HL-60 (cell line): Measurements from ENCODE around the gene TMEM120B.

Experiments
- POLR2AphosphoS5 ChIP-seq: IDR thresholded peaks from 2 replicates; pipeline ENCODE4 v1.6.1; 2012; ENCODE audit warnings: low read depth
- SPI1 ChIP-seq: IDR thresholded peaks from 2 replicates; pipeline ENCODE4 v1.6.1; 2012; ENCODE audit warnings: low read depth, mild to moderate bottlenecking, borderline replicate concordance
- TF ChIP-seq, protein P1 (sequence below): IDR thresholded peaks from 2 replicates; pipeline ENCODE4 v1.6.1; 2012; ENCODE audit warnings: low read depth; ENCODE audit not compliant: insufficient replicate concordance
- TF ChIP-seq, protein P2 (sequence below): IDR thresholded peaks from one replicate; pipeline ENCODE4 v1.5.1; 2011; ENCODE audit warnings: low read length, control low read depth, inconsistent platforms; ENCODE audit not compliant: insufficient read depth

- TF ChIP-seq, protein P1, sequence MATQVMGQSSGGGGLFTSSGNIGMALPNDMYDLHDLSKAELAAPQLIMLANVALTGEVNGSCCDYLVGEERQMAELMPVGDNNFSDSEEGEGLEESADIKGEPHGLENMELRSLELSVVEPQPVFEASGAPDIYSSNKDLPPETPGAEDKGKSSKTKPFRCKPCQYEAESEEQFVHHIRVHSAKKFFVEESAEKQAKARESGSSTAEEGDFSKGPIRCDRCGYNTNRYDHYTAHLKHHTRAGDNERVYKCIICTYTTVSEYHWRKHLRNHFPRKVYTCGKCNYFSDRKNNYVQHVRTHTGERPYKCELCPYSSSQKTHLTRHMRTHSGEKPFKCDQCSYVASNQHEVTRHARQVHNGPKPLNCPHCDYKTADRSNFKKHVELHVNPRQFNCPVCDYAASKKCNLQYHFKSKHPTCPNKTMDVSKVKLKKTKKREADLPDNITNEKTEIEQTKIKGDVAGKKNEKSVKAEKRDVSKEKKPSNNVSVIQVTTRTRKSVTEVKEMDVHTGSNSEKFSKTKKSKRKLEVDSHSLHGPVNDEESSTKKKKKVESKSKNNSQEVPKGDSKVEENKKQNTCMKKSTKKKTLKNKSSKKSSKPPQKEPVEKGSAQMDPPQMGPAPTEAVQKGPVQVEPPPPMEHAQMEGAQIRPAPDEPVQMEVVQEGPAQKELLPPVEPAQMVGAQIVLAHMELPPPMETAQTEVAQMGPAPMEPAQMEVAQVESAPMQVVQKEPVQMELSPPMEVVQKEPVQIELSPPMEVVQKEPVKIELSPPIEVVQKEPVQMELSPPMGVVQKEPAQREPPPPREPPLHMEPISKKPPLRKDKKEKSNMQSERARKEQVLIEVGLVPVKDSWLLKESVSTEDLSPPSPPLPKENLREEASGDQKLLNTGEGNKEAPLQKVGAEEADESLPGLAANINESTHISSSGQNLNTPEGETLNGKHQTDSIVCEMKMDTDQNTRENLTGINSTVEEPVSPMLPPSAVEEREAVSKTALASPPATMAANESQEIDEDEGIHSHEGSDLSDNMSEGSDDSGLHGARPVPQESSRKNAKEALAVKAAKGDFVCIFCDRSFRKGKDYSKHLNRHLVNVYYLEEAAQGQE: no peak
- TF ChIP-seq POLR2AphosphoS5 (no peak; the same call in 1 of the 2 replicates), SPI1 (peak; percentile 67; the same call in 1 of the 2 replicates)
- TF ChIP-seq, protein P2, sequence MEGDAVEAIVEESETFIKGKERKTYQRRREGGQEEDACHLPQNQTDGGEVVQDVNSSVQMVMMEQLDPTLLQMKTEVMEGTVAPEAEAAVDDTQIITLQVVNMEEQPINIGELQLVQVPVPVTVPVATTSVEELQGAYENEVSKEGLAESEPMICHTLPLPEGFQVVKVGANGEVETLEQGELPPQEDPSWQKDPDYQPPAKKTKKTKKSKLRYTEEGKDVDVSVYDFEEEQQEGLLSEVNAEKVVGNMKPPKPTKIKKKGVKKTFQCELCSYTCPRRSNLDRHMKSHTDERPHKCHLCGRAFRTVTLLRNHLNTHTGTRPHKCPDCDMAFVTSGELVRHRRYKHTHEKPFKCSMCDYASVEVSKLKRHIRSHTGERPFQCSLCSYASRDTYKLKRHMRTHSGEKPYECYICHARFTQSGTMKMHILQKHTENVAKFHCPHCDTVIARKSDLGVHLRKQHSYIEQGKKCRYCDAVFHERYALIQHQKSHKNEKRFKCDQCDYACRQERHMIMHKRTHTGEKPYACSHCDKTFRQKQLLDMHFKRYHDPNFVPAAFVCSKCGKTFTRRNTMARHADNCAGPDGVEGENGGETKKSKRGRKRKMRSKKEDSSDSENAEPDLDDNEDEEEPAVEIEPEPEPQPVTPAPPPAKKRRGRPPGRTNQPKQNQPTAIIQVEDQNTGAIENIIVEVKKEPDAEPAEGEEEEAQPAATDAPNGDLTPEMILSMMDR: peak; percentile 49
These were observed 99.1 kb downstream of the TMEM120B start for GRCh38 chr12:121811434-121812319.
